ENCODE measurements around the gene EIF4G1.

DNA sequence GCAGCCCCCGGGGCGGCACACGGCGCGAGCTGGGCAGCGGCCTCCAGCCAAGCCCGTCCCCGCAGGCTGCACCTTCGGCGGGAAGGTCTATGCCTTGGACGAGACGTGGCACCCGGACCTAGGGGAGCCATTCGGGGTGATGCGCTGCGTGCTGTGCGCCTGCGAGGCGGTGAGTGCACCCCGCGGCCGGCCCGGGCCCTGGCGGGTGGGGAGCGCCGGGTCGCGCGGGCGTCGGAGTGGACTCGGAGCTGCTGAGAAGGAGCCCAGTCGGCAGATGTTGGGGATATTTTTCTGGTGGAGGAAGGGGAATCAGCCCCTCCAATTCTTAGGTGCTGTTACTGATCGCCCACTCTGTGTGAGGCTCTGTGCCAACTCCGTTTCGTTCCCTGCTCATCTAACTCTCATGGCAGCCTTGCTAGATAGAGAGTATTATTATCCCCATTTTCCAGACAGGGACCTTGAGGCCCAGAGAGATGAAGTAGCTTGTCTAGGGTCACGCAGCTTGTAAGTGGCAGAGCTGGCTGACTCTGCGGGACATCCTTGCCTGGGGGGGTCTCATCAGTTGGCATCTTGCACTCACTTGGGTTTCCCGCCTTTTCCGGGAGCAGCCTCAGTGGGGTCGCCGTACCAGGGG is 66.3 kb downstream of the EIF4G1 start:
- TF ChIP-seq TAF1 (IDR thresholded peaks at IDR 0.05; ENCODE audit: low read depth, low read length) (no peak), POLR2A (IDR thresholded peaks at IDR 0.05; ENCODE audit: low read depth, low read length) (no peak)
